ENCODE data around the gene MRGPRF.

MRGPRF gene

DNA sequence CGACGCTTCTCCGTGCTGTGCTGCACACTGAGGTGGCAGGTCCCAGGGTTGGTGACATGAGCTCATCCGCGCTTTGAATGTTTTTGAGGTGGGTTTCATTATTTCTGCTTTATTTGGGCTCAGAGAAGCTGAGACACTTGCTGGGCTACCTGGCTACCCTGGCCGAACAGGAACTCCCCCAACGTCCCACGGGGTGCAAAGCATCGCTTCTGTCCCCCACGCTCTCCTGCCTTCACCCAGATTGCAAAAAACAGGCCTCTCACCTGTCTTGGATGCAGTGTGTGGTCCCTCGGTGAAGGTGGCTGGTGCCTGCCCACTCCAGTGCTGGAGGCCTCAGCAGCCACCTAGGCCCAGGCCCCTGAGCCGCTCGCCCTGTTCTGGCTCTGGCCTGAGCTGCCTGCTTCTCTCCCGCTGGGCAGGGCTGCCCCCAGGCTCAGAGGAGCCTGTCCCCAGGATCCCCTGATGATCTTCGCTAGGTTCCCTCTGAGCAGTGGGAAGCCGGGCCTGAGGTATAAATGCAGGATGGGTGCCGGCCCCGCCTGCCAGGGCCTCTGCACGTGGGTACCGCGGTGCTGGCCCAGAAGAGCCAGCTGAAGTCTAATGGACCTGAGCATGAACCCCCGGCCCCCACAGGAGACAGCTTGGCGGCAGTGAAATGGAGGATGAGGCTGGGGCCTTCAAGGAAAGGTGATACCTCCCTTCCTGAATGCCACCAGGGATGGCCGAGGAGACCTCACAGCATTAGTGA is 16.5 kb downstream of the MRGPRF start:
- DNase-seq (ENCODE audit: low read depth), result no peak

DNA sequence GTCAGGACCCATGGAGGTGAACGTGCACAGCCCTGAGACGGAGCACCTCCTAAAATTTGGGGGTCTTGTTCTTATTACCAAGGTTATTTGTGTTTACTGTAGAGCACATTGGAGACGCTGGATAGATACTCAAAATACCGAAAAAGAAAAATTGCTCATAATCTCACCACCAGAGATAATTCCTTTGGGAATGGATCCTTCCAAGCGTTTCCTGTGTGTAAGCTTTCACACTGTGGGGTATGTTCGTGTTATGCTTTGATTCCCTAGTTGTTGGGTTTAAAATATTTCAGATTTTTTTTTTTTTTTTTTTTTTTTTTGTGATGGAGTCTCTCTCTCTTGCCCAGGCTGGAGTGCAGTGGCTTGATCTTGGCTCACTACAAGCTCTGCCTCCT is 18.2 kb downstream of the MRGPRF start:
- TF ChIP-seq, protein P1, sequence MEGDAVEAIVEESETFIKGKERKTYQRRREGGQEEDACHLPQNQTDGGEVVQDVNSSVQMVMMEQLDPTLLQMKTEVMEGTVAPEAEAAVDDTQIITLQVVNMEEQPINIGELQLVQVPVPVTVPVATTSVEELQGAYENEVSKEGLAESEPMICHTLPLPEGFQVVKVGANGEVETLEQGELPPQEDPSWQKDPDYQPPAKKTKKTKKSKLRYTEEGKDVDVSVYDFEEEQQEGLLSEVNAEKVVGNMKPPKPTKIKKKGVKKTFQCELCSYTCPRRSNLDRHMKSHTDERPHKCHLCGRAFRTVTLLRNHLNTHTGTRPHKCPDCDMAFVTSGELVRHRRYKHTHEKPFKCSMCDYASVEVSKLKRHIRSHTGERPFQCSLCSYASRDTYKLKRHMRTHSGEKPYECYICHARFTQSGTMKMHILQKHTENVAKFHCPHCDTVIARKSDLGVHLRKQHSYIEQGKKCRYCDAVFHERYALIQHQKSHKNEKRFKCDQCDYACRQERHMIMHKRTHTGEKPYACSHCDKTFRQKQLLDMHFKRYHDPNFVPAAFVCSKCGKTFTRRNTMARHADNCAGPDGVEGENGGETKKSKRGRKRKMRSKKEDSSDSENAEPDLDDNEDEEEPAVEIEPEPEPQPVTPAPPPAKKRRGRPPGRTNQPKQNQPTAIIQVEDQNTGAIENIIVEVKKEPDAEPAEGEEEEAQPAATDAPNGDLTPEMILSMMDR (conservative IDR thresholded peaks at IDR 0.05; ENCODE audit: control insufficient read depth, insufficient read depth, low read depth, low read length), result no peak
- no peak for DNase-seq (ENCODE audit: low read depth)

More for the DNA sequence above, 16.5 kb downstream of the MRGPRF start:
- H3K4me3 ChIP-seq (ENCODE audit: control insufficient read depth, low read depth, low read length), result no peak overlapping the region
- TF ChIP-seq, protein P1 (conservative IDR thresholded peaks at IDR 0.05; ENCODE audit: control insufficient read depth, insufficient read depth, low read depth, low read length), result no peak

DNA sequence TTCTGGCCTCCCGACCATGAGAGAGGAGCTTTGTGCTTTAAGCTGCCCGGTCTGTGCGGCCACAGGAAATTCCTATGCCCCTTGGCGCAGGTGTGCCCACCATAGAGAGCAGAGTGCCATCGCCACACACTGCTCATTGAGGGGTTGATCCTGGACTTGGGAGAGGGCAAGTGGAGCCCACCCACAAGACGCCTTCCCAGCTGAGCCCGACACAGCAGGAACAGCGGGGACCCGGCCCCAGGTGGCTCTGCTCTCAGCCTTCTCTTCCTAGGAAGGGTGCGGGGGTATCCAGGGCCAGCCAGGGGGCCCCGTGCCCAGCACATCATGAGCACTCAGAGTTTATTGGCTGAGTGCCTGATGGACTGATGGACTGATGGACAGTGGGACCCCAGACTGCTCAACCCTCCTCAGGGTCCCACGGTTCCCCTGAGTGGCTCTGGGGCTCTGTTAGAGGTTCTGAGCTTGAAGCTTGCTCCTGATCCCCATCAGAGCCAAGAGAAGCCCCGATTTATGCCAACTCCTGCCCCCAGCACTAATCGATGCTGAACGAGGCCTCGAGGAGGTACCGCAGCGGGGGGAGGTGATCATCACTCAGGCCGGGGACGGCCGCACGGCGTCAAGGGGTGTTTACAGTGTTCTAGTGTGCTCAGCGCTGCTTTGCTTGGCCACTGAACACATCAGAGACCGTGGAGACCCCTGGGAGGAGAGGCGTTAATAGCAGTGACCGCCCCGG is 18.7 kb downstream of the MRGPRF start:
- no peak overlapping the region for H3K4me3 ChIP-seq (ENCODE audit: control insufficient read depth, low read depth, low read length)
- DNase-seq (ENCODE audit: low read depth), result no peak
- TF ChIP-seq, protein P1 (conservative IDR thresholded peaks at IDR 0.05; ENCODE audit: control insufficient read depth, insufficient read depth, low read depth, low read length), result no peak

More for the DNA sequence above, 18.2 kb downstream of the MRGPRF start:
- no peak overlapping the region for H3K4me3 ChIP-seq (ENCODE audit: control insufficient read depth, low read depth, low read length)

DNA sequence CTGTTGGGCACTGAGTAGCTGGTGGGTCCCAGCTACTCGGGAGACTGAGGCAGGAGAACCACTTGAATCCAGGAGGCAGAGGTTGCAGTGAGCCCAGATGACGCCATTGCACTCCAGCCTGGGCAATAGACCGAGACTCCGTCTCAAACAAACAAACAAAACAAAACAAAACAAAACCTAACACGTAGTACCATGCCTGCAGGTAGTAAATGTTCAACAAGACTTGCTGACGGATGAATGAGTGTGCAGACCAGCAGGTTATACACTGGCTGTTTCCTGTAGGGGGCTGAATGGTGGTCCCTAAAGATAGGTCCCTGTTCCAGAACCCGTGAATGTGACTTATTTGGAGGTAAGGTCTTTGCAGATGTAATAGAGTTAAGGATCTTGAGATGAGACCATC is 19.5 kb downstream of the MRGPRF start:
- DNase-seq (ENCODE audit: low read depth), result no peak
- TF ChIP-seq, protein P1 (conservative IDR thresholded peaks at IDR 0.05; ENCODE audit: control insufficient read depth, insufficient read depth, low read depth, low read length), result no peak
- no peak overlapping the region for H3K4me3 ChIP-seq (ENCODE audit: control insufficient read depth, low read depth, low read length)

DNA sequence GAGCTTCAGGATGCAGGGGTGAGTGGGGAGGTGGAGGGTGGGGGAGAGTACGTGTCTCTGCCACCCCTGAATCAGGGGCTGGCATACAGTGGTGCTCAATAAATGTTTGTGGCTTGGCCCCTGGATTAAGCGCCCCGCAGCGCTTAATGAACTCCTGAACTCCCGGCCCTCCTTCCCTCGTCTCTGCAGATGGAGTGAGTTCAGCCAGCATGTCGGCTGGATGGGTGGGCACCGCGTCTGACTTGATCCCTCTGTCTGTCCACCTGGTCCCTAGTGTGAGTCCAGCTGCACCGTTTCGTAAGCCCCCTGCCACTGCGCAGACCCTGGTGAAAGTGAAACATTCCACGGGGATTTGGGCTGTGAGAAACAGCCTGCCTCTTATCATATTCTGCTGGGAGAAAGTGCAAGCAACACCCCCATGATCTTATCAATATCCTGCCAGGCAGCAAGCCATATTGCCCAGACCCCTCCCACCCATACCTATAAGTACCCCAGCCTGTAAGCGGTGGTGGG is 20.2 kb downstream of the MRGPRF start:
- no peak overlapping the region for H3K4me3 ChIP-seq (ENCODE audit: control insufficient read depth, low read depth, low read length)

DNA sequence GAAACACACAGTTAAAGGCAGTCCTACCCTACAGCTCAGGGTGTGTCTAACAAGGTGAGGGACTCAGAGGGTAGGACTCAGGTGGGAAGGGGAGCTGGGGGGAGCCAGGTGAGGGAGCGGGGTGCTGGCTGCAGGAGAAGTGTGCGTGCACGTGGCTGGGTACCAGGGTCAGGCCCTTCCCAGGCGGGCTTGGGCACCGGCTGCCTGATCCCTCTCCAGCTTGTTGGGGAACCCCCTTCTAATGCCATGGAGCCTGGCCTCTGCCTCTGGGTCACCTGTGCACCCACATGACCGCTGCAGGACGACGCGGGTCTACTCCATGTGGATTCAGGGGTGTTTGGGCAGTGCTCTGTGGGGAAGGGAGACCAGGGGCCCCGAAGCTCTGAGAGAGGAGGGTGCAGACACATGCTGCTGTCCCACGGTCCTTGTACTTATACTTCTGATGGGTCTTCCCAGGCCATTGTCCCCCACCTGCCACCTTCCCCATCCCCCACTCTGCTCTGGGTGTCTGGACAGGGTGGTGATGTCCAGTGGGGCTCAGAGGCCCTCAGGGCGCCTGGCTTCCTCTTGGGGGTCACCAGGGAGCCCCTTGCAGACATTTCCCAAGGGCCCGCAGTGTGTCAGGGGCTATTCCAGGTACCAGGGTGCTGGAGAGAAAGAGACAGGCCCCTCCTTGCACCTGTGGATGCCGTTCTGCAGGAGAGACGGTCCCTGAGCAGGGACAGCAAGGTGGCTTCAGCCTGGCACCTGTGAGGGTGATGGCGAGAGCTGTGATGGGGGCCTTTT is 21.9 kb downstream of the MRGPRF start:
- no peak overlapping the region for H3K4me3 ChIP-seq (ENCODE audit: control insufficient read depth, low read depth, low read length)
- TF ChIP-seq, protein P1 (conservative IDR thresholded peaks at IDR 0.05; ENCODE audit: control insufficient read depth, insufficient read depth, low read depth, low read length), result no peak
- no peak for DNase-seq (ENCODE audit: low read depth)

More for the DNA sequence above, 20.2 kb downstream of the MRGPRF start:
- TF ChIP-seq, protein P1 (conservative IDR thresholded peaks at IDR 0.05; ENCODE audit: control insufficient read depth, insufficient read depth, low read depth, low read length), result no peak
- no peak for DNase-seq (ENCODE audit: low read depth)
